Prostate gland (tissue), 2 donors: ENCODE results near the gene CORO1C. TPM values are rescaled to one million over a fixed set of nuclear protein-coding genes. Genes with fewer than 3 reads are reported as not detected.
A peak's percentile ranks its signal among the peaks of the same experiment; 100 is the strongest.

Experiments used
- DNase-seq: peaks from one replicate; pipeline ENCODE4 v3.0.0-alpha.2; 2019; ENCODE audit warnings: low spot score
- H3K27ac ChIP-seq, 2 donors: fragments of 200-600 bp; sonication (generic); 2 replicates each; pipeline ENCODE4 v1.5.1; 2017 to 2019
- H3K27me3 ChIP-seq: fragments of 200-600 bp; sonication (generic); replicated peaks from 2 replicates; pipeline ENCODE4 v1.5.1; 2019; ENCODE audit not compliant: insufficient read depth
- H3K36me3 ChIP-seq, 2 donors: fragments of 200-600 bp; sonication (generic); 1 replicate in 1 of 2; 2 replicates in 1 of 2; pipeline versions ENCODE4 v1.5.1 to v1.8.1; 2017 to 2019
- H3K4me1 ChIP-seq: fragments of 200-600 bp; sonication (generic); replicated peaks from 2 replicates; pipeline ENCODE4 v1.5.1; 2019
- H3K4me3 ChIP-seq, 2 donors: fragments of 200-600 bp; sonication (generic); 2 replicates each; pipeline ENCODE4 v1.5.1; 2017 to 2019
- H3K9me3 ChIP-seq: fragments of 200-600 bp; sonication (generic); 2 replicates; pipeline ENCODE4 v1.5.1; 2017
- CTCF ChIP-seq, 4 experiments: fragments of 200-600 bp in 2 of 4; fragments of 450-650 bp in 2 of 4; sonication (generic) in 2 of 4; IDR thresholded peaks; 1 replicate in 3 of 4; 2 replicates in 1 of 4; pipeline ENCODE4 v1.5.1; 2016 to 2019; ENCODE audit warnings: antibody characterized with exemption in 4 of 4, mild to moderate bottlenecking in 2 of 4, moderate library complexity in 2 of 4
- POLR2A ChIP-seq: fragments of 450-650 bp; IDR thresholded peaks from one replicate; pipeline ENCODE4 v1.6.1; 2016; ENCODE audit warnings: antibody characterized with exemption, mild to moderate bottlenecking
- POLR2AphosphoS5 ChIP-seq: sonication (generic); formaldehyde crosslinking; IDR thresholded peaks from one replicate; pipeline ENCODE4 v1.6.1; 2017; ENCODE audit warnings: antibody characterized with exemption
- WGBS: methylation state at CpG from one replicate; pipeline ENCODE4 v1.1.5; 2018; 5-methylcytosine and 5-hydroxymethylcytosine counted together
- intact Hi-C: fragments of 100-400 bp; cut with DNase I; formaldehyde crosslinking; loops from one replicate; pipeline ENCODE4 v1.14.2; 2022
- total RNA-seq, 2 donors: library from RNA; depleted of rRNA; stranded (reverse); fragments of >200 nt; gene quantifications; one replicate each; pipeline ENCODE4 v1.1.0, GENCODE V29; 2016

CORO1C gene
- total RNA-seq, 2 donors from 2014 or later, result 34.9 to 105 TPM

DNA sequence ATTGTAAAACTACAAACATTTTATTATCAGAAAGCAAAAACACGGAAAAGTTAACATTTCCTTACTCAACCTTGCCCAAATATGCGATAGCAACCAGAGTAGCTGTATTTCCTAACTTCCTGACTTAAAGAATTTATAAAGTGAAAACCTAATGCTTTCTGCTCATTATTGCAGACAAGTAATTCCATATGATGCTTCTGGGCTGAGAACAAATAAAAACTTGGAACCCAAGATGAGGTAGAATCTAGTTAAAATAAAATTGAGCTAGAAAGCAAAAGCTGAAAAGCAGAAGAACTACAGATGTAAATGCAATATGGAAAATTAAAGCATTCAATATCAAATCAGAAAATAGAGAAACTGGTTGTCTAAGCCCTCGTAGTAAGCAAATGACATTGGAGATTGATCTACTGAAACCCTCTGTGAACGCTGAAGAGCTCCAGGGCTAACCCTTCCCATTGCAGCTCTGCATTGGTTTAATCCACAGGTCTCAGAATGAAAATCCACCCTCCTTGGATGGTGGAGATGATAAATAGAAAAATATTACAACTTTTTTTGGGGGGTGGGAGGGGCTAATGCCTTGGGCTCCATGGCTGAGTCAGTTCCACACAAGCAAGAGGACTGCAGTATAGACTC is 40.7 kb downstream of the CORO1C start:
- intact Hi-C loops, result loop anchor here (1.0 to 10.0 kb wide), 2 partner anchors 41 to 474 kb away; partner anchors contain the start of gene CORO1C
- 43% methylated on average over 4 of the region's 4 CpGs for WGBS
- no peaks in the 10 kb centered on the region for H3K27me3 ChIP-seq
- DNase-seq, result no peak
- H3K27ac ChIP-seq, result peak overlapping the region; percentile 89 to 90
- no peaks in the 10 kb centered on the region for H3K9me3 ChIP-seq
- H3K36me3 ChIP-seq, result no peaks in the 10 kb centered on the region
- peaks cover 7% of the 10 kb centered on the region for H3K4me1 ChIP-seq
- no peak overlapping the region for H3K4me3 ChIP-seq
- TF ChIP-seq POLR2AphosphoS5, result no peak

GRCh38 chr12:108690191-108690518 is 41.2 kb downstream of the CORO1C start:
- intact Hi-C loops, result loop anchor here (10.0 kb wide), 1 partner anchor 475 kb away; no protein-coding TSS in a partner anchor
- Histone ChIP-seq H3K4me1 (peaks cover 7% of the 10 kb centered on the region), H3K36me3 (no peaks in the 10 kb centered on the region), H3K27ac (peak overlapping the region; percentile 89 to 90), H3K9me3 (no peaks in the 10 kb centered on the region), H3K4me3 (no peak overlapping the region), H3K27me3 (no peaks in the 10 kb centered on the region)
- DNase-seq, result no peak
- TF ChIP-seq POLR2A, result no peak
- no peak for TF ChIP-seq CTCF (IDR thresholded peaks at IDR 0.05)
- no peak for TF ChIP-seq POLR2AphosphoS5

- intact Hi-C loops, result loop anchor here (10.0 kb wide), 1 partner anchor 475 kb away; no protein-coding TSS in a partner anchor
- Histone ChIP-seq H3K4me1 (peaks cover 7% of the 10 kb centered on the region), H3K36me3 (no peaks in the 10 kb centered on the region), H3K27me3 (no peaks in the 10 kb centered on the region), H3K9me3 (no peaks in the 10 kb centered on the region), H3K27ac (peak overlapping the region; percentile 89 to 90), H3K4me3 (no peak overlapping the region)
- TF ChIP-seq POLR2A (no peak), CTCF (IDR thresholded peaks at IDR 0.05) (peak in 1 of 4 experiments; percentile 6)
- 24% methylated on average over 7 of the region's 7 CpGs for WGBS
- DNase-seq, result peak; percentile 21
These were observed 41.8 kb downstream of the CORO1C start for GRCh38 chr12:108689314-108690190.

- Histone ChIP-seq H3K36me3 (no peaks in the 10 kb centered on the region), H3K9me3 (no peaks in the 10 kb centered on the region), H3K27me3 (no peaks in the 10 kb centered on the region), H3K27ac (peak overlapping the region; percentile 2 to 38), H3K4me1 (no peaks in the 10 kb centered on the region), H3K4me3 (no peak overlapping the region)
- 63% methylated on average over 6 of the region's 6 CpGs for WGBS
- intact Hi-C loops, result no loop called here
- DNase-seq, result no peak
- TF ChIP-seq CTCF (IDR thresholded peaks at IDR 0.05) (no peak), POLR2AphosphoS5 (no peak), POLR2A (no peak)
These were observed 44.5 kb downstream of the CORO1C start for GRCh38 chr12:108686780-108687179.

DNA sequence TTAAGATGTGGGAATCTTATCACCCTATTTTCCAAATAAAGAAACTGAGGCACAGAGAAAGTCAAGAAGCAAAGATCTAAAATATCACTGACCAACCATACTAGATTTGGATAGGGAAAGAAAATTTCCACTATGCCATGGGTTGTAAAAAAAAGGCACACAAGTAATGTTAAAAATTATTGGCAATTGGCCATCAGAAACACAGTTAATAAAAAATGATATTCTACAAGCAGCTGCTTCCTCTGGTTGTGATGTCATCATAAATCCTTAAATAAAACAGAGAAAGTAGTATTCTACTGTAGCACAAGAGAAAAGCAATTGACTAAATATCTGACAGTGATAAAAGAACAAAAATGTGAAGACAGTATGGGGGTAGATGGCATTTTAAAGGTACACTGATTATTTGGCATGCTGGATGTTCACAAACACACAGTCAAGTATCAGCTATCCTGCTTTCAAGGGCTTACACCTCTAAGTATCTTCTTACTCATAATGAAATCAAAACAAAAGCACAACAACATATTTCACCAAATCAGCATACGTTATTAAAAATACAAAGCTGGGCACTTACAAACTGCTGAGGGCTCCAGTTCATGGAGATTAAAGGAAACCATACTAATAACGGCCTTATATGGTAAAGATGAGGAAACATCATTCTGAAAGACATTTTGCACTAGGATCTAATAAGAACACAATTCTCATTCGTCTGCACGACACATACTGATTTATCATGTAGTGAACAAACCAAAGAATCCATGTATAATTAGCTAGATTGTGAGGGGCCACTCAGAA is 45.7 kb downstream of the CORO1C start:
- intact Hi-C loops, result no loop called here
- TF ChIP-seq POLR2AphosphoS5 (no peak), CTCF (IDR thresholded peaks at IDR 0.05) (no peak), POLR2A (no peak)
- DNase-seq, result no peak
- Histone ChIP-seq H3K36me3 (no peaks in the 10 kb centered on the region), H3K9me3 (no peaks in the 10 kb centered on the region), H3K27ac (peak overlapping the region; percentile 14 to 38), H3K27me3 (no peaks in the 10 kb centered on the region), H3K4me3 (no peak overlapping the region), H3K4me1 (no peaks in the 10 kb centered on the region)
- 70% methylated on average over 4 of the region's 4 CpGs for WGBS
